Central memory CD8-positive, alpha-beta T cell (primary cell): Measurements from ENCODE around the gene MRPL40.
"Not testable (repeated sequence)": the region's sequence is repeated elsewhere in the genome, so short reads cannot be mapped to it uniquely, and the experiment has no call there.

Source experiments
- ATAC-seq: fragments of 150-1000 bp; cut with Tn5 transposase; replicated peaks from 2 replicates; pipeline ENCODE4 v1.10.0; 2022; ENCODE audit warnings: mild to moderate bottlenecking, moderate FRiP score, moderate number of reproducible peaks; ENCODE audit not compliant: poor library complexity, severe bottlenecking; ENCODE audit errors: extremely low read depth
- DNase-seq, 2 donors: peaks; one replicate each; pipeline ENCODE4 v3.0.0; 2021; ENCODE audit warnings: low spot score in 2 of 2
- H3K27ac Mint-ChIP-seq: one replicate; pipeline ENCODE4 v1.8.0; 2022; ENCODE audit warnings: low read depth, mild to moderate bottlenecking, moderate library complexity, mixed read lengths
- H3K27me3 Mint-ChIP-seq: one replicate; pipeline ENCODE4 v1.8.0; 2022; ENCODE audit warnings: mixed read lengths
- H3K36me3 Mint-ChIP-seq: one replicate; pipeline ENCODE4 v1.8.0; 2022; ENCODE audit warnings: mild to moderate bottlenecking, moderate library complexity, mixed read lengths; ENCODE audit not compliant: insufficient read depth
- H3K4me1 Mint-ChIP-seq: one replicate; pipeline ENCODE4 v1.8.0; 2022; ENCODE audit warnings: mixed read lengths
- H3K4me3 Mint-ChIP-seq: one replicate; pipeline ENCODE4 v1.8.0; 2022; ENCODE audit warnings: mild to moderate bottlenecking, moderate library complexity, mixed read lengths
- H3K9me3 Mint-ChIP-seq: one replicate; pipeline ENCODE4 v1.8.0; 2022; ENCODE audit warnings: mixed read lengths

MRPL40 gene

GRCh38 chr22:19434829-19435580, 2.7 kb downstream of the MRPL40 start:
- Mint-ChIP-seq H3K27ac (no peak overlapping the region), H3K4me3 (no peak overlapping the region), H3K27me3 (no peaks in the 10 kb centered on the region), H3K4me1 (peaks cover 14% of the 10 kb centered on the region), H3K36me3 (peaks cover 36% of the 10 kb centered on the region), H3K9me3 (no peaks in the 10 kb centered on the region)
- ATAC-seq (no peak), DNase-seq (no peak)

- H3K27me3 Mint-ChIP-seq, ATAC-seq, H3K27ac Mint-ChIP-seq, H3K4me3 Mint-ChIP-seq, DNase-seq, H3K4me1 Mint-ChIP-seq, H3K9me3 Mint-ChIP-seq: not testable (repeated sequence)
- H3K36me3 Mint-ChIP-seq = peaks cover 32% of the 10 kb centered on the region
Observed at GRCh38 chr22:19436444-19437161, 4.3 kb downstream of the MRPL40 start.

GRCh38 chr22:19438298-19438697, 6.0 kb downstream of the MRPL40 start:
- Mint-ChIP-seq H3K27me3 (no peaks in the 10 kb centered on the region), H3K36me3 (peaks cover 26% of the 10 kb centered on the region), H3K4me3 (no peak overlapping the region), H3K27ac (no peak overlapping the region), H3K9me3 (no peaks in the 10 kb centered on the region), H3K4me1 (peaks cover 8% of the 10 kb centered on the region)
- ATAC-seq (no peak), DNase-seq (no peak)

- no peaks in the 10 kb centered on the region for H3K27me3 Mint-ChIP-seq
- H3K4me1 Mint-ChIP-seq = peaks cover 27% of the 10 kb centered on the region
- no peak overlapping the region for H3K27ac Mint-ChIP-seq
- ATAC-seq (no peak), DNase-seq (no peak)
- H3K9me3 Mint-ChIP-seq = no peaks in the 10 kb centered on the region
- no peak overlapping the region for H3K4me3 Mint-ChIP-seq
- H3K36me3 Mint-ChIP-seq = peaks cover 30% of the 10 kb centered on the region
Observed at GRCh38 chr22:19440411-19441195, 8.3 kb downstream of the MRPL40 start.

- Mint-ChIP-seq H3K4me1 (peaks cover 41% of the 10 kb centered on the region), H3K27ac (no peak overlapping the region), H3K27me3 (no peaks in the 10 kb centered on the region)
Observed at GRCh38 chr22:19442166-19442565, 9.8 kb downstream of the MRPL40 start.

GRCh38 chr22:19443544-19444211, 11.3 kb downstream of the MRPL40 start:
- DNase-seq (no peak), ATAC-seq (no peak)
- peaks cover 32% of the 10 kb centered on the region for H3K36me3 Mint-ChIP-seq
- no peak overlapping the region for H3K4me3 Mint-ChIP-seq
- peaks cover 46% of the 10 kb centered on the region for H3K4me1 Mint-ChIP-seq
- H3K27me3 Mint-ChIP-seq = no peaks in the 10 kb centered on the region
- no peaks in the 10 kb centered on the region for H3K9me3 Mint-ChIP-seq
- no peak overlapping the region for H3K27ac Mint-ChIP-seq

More at GRCh38 chr22:19442166-19442565, 9.8 kb downstream of the MRPL40 start:
- DNase-seq = no peak
- H3K36me3 Mint-ChIP-seq = peaks cover 32% of the 10 kb centered on the region
- ATAC-seq = no peak
- H3K9me3 Mint-ChIP-seq = no peaks in the 10 kb centered on the region
- H3K4me3 Mint-ChIP-seq = no peak overlapping the region

- H3K27me3 Mint-ChIP-seq, ATAC-seq, H3K4me3 Mint-ChIP-seq, DNase-seq, H3K9me3 Mint-ChIP-seq: not testable (repeated sequence)
- Mint-ChIP-seq H3K27ac (peak overlapping the region; percentile 46), H3K4me1 (peaks cover 46% of the 10 kb centered on the region), H3K36me3 (peaks cover 28% of the 10 kb centered on the region)
Observed at GRCh38 chr22:19445279-19445982, 13.1 kb downstream of the MRPL40 start.

- H3K4me3 Mint-ChIP-seq = peak overlapping the region; percentile 82
- H3K27ac Mint-ChIP-seq = peak overlapping the region; percentile 83
- peaks cover 30% of the 10 kb centered on the region for H3K36me3 Mint-ChIP-seq
- ATAC-seq (peak; percentile 31), DNase-seq (no peak)
- no peaks in the 10 kb centered on the region for H3K9me3 Mint-ChIP-seq
- no peaks in the 10 kb centered on the region for H3K27me3 Mint-ChIP-seq
- H3K4me1 Mint-ChIP-seq = peaks cover 46% of the 10 kb centered on the region
Observed at GRCh38 chr22:19446603-19447329, 14.4 kb downstream of the MRPL40 start.

- H3K27ac Mint-ChIP-seq = peak within 1 kb of the TSS; percentile 83
- H3K4me3 Mint-ChIP-seq = peak within 1 kb of the TSS; percentile 82
- DNase-seq (peak; percentile 79 to 84), ATAC-seq (peak; percentile 93)
- H3K27me3 Mint-ChIP-seq = no peaks in the 10 kb centered on the region
- H3K9me3 Mint-ChIP-seq = no peaks in the 10 kb centered on the region
- H3K4me1 Mint-ChIP-seq = peaks cover 42% of the 10 kb centered on the region
- H3K36me3 Mint-ChIP-seq = peaks cover 32% of the 10 kb centered on the region
Observed at GRCh38 chr22:19447330-19448075, 15.2 kb downstream of the MRPL40 start, which contains the start of gene C22orf39. Gene C22orf39 (minus strand): TSS chr22:19447711. CDS start chr22:19447688, 23 bp downstream.

- DNase-seq (no peak), ATAC-seq (peak; percentile 29)
- peaks cover 40% of the 10 kb centered on the region for H3K4me1 Mint-ChIP-seq
- no peaks in the 10 kb centered on the region for H3K27me3 Mint-ChIP-seq
- H3K9me3 Mint-ChIP-seq = no peaks in the 10 kb centered on the region
- peak overlapping the region; percentile 82 for H3K4me3 Mint-ChIP-seq
- H3K27ac Mint-ChIP-seq = peak overlapping the region; percentile 83
- H3K36me3 Mint-ChIP-seq = peaks cover 34% of the 10 kb centered on the region
Observed at GRCh38 chr22:19448076-19448607, 15.8 kb downstream of the MRPL40 start.
